Astrocyte (in vitro differentiated cells and primary cell): ENCODE data around the gene PHF10. TPM values are rescaled to one million over a fixed set of nuclear protein-coding genes. Genes with fewer than 3 reads are reported as not detected.

Experiments used
- DNase-seq: peaks from one replicate; pipeline ENCODE4 v3.0.0-alpha.2; 2010; ENCODE audit warnings: low read depth
- FAIRE-seq: peaks from 2 replicates; lab custom pipeline; 2011; peaks lifted over from hg19 to GRCh38; lab: Jason Lieb, UNC
- H2AFZ ChIP-seq: 2 replicates; pipeline ENCODE4 v1.6.0; 2012; ENCODE audit warnings: low read depth, low read length, inconsistent platforms
- H3K27ac ChIP-seq: 2 replicates; pipeline ENCODE4 v1.5.1; 2011; ENCODE audit warnings: low read depth, low read length, inconsistent platforms
- H3K27me3 ChIP-seq: 2 replicates; pipeline ENCODE4 v1.6.0; 2011; ENCODE audit warnings: low read length, inconsistent platforms; ENCODE audit not compliant: insufficient read depth
- H3K36me3 ChIP-seq: 2 replicates; pipeline ENCODE4 v1.5.1; 2011; ENCODE audit warnings: low read length, inconsistent platforms; ENCODE audit not compliant: insufficient read depth
- H3K4me1 ChIP-seq: 2 replicates; pipeline ENCODE4 v1.5.1; 2011; ENCODE audit warnings: low read length, inconsistent platforms; ENCODE audit not compliant: insufficient read depth
- H3K4me2 ChIP-seq: 2 replicates; pipeline ENCODE4 v1.6.0; 2012; ENCODE audit warnings: low read length, inconsistent platforms
- H3K4me3 ChIP-seq: 2 replicates; pipeline ENCODE4 v1.5.1; 2011; ENCODE audit warnings: low read depth, mild to moderate bottlenecking, low read length, inconsistent platforms; ENCODE audit not compliant: insufficient read depth
- H3K79me2 ChIP-seq: 2 replicates; pipeline ENCODE4 v1.6.0; 2012; ENCODE audit warnings: mild to moderate bottlenecking, low read length, inconsistent platforms; ENCODE audit not compliant: insufficient read depth
- H3K9ac ChIP-seq: 2 replicates; pipeline ENCODE4 v1.6.0; 2012; ENCODE audit warnings: mild to moderate bottlenecking, low read length, inconsistent platforms
- H3K9me3 ChIP-seq: 2 replicates; pipeline ENCODE4 v1.5.1; 2012; ENCODE audit warnings: low read depth, mild to moderate bottlenecking, low read length, inconsistent platforms; ENCODE audit not compliant: insufficient read depth
- H4K20me1 ChIP-seq: 2 replicates; pipeline ENCODE4 v1.6.0; 2012; ENCODE audit warnings: low read length, inconsistent platforms; ENCODE audit not compliant: insufficient read depth
- H3K27ac Mint-ChIP-seq: one replicate; pipeline ENCODE4 v1.8.0; 2021; ENCODE audit warnings: mild to moderate bottlenecking, mixed read lengths; ENCODE audit not compliant: unreplicated experiment
- H3K27me3 Mint-ChIP-seq: one replicate; pipeline ENCODE4 v1.8.0; 2021; ENCODE audit warnings: low read depth, mixed read lengths; ENCODE audit not compliant: unreplicated experiment
- H3K36me3 Mint-ChIP-seq: one replicate; pipeline ENCODE4 v1.8.0; 2021; ENCODE audit warnings: low read depth, mixed read lengths; ENCODE audit not compliant: unreplicated experiment
- H3K4me1 Mint-ChIP-seq: one replicate; pipeline ENCODE4 v1.8.0; 2021; ENCODE audit warnings: low read depth, mixed read lengths; ENCODE audit not compliant: unreplicated experiment
- H3K4me3 Mint-ChIP-seq: one replicate; pipeline ENCODE4 v1.8.0; 2021; ENCODE audit warnings: mild to moderate bottlenecking, moderate library complexity, mixed read lengths; ENCODE audit not compliant: unreplicated experiment
- H3K9me3 Mint-ChIP-seq: one replicate; pipeline ENCODE4 v1.8.0; 2021; ENCODE audit warnings: mild to moderate bottlenecking, mixed read lengths; ENCODE audit not compliant: unreplicated experiment
- EZH2 ChIP-seq: IDR thresholded peaks from 2 replicates; pipeline ENCODE4 v1.6.1; 2012; ENCODE audit warnings: mild to moderate bottlenecking, low read length, inconsistent platforms; ENCODE audit not compliant: insufficient read depth
- total RNA-seq: library from RNA; stranded (reverse); gene quantifications from 2 replicates; pipeline ENCODE4 v1.2.1, GENCODE V29; 2021
- TF ChIP-seq, protein P1 (sequence below): IDR thresholded peaks from 2 replicates; pipeline ENCODE4 v1.5.1; 2011; ENCODE audit warnings: low read depth, mild to moderate bottlenecking, inconsistent platforms, low read length, moderate library complexity; ENCODE audit not compliant: insufficient read depth

Gene PHF10
- total RNA-seq, 1 donor from 2014 or later, result 30.9 TPM

DNA sequence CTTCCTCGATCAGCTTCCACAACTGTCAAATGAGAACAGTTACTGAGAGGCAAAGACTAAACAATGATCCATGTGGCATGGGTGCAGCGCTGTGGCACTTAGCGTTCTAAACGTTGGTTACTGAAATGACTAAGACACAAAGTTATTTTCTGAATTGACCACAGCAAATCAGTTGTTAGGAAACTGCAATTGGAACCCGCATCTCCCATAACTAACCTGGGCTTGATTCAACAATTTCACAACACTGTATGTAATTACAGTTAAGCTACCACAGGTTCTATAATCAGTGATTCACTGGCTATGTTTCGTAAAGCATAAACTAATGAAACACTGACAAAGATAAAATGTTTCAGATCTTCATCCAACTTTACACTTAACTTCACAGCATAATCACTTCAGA lies 35.0 kb downstream of the PHF10 start:
- Histone ChIP-seq H3K79me2 (peaks cover 24% of the 10 kb centered on the region), H3K27ac (no peak overlapping the region), H3K27me3 (no peaks in the 10 kb centered on the region), H4K20me1 (no peaks in the 10 kb centered on the region), H3K4me1 (no peaks in the 10 kb centered on the region), H3K4me3 (no peak overlapping the region), H3K4me2 (no peak overlapping the region), H3K9ac (no peak overlapping the region), H3K36me3 (peaks cover 5% of the 10 kb centered on the region), H2AFZ (no peak overlapping the region), H3K9me3 (peaks cover 2% of the 10 kb centered on the region)
- DNase-seq (peak; percentile 96), FAIRE-seq (peak; percentile 66)
- Mint-ChIP-seq H3K4me1 (peaks cover 11% of the 10 kb centered on the region), H3K4me3 (no peak overlapping the region), H3K27me3 (no peaks in the 10 kb centered on the region), H3K27ac (no peak overlapping the region), H3K36me3 (peaks cover 29% of the 10 kb centered on the region), H3K9me3 (peaks cover 5% of the 10 kb centered on the region)
- TF ChIP-seq, protein P1, sequence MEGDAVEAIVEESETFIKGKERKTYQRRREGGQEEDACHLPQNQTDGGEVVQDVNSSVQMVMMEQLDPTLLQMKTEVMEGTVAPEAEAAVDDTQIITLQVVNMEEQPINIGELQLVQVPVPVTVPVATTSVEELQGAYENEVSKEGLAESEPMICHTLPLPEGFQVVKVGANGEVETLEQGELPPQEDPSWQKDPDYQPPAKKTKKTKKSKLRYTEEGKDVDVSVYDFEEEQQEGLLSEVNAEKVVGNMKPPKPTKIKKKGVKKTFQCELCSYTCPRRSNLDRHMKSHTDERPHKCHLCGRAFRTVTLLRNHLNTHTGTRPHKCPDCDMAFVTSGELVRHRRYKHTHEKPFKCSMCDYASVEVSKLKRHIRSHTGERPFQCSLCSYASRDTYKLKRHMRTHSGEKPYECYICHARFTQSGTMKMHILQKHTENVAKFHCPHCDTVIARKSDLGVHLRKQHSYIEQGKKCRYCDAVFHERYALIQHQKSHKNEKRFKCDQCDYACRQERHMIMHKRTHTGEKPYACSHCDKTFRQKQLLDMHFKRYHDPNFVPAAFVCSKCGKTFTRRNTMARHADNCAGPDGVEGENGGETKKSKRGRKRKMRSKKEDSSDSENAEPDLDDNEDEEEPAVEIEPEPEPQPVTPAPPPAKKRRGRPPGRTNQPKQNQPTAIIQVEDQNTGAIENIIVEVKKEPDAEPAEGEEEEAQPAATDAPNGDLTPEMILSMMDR, result no peak
- TF ChIP-seq EZH2, result no peak

DNA sequence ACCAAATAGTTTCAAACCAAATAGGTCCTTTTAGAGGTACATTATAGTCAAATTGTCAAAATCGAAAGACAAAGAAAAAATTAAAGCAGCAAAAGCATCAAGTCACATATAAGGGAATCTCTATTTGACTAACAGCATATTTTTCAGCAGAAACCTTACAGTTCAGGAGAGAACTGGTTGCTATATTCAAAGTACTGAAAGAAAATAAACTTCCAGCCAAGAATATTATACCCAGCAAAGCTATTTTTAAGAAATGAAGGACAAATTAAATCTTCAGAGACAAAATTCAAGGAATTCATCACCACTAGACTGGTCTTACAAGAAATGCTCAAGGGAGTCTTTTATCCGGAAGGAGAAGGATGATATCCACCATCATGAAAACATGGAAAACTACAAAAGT lies 38.4 kb downstream of the PHF10 start:
- Histone ChIP-seq H3K27ac (no peak overlapping the region), H3K79me2 (peaks cover 26% of the 10 kb centered on the region), H3K36me3 (peaks cover 5% of the 10 kb centered on the region), H3K4me2 (no peak overlapping the region), H2AFZ (no peak overlapping the region), H3K4me3 (no peak overlapping the region), H3K9me3 (no peaks in the 10 kb centered on the region), H3K9ac (no peak overlapping the region), H3K4me1 (no peaks in the 10 kb centered on the region), H3K27me3 (no peaks in the 10 kb centered on the region), H4K20me1 (no peaks in the 10 kb centered on the region)
- Mint-ChIP-seq H3K27me3 (no peaks in the 10 kb centered on the region), H3K4me3 (no peak overlapping the region), H3K27ac (no peak overlapping the region), H3K36me3 (peaks cover 48% of the 10 kb centered on the region), H3K9me3 (peaks cover 10% of the 10 kb centered on the region), H3K4me1 (peaks cover 3% of the 10 kb centered on the region)
- no peak for FAIRE-seq
- no peak for DNase-seq
- no peak for TF ChIP-seq EZH2

DNA sequence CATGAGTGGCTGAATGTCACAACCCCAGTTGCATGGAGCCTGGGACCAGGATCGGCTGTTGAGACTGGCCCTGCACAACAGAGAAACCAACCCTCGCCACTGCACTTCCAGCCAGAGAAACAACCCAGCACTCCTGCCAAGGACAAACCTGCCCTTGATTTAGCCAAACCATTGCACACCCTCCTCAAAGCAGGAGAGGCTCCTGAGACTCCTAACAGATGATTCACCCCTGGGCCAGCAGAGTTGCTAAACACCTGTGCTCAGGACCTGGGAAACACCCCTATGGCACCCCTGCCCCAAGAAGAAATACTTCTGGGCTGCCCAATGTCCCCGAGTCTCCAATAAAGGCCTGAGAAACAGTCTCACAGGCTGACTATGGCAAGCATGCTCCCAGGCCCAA lies 40.2 kb downstream of the PHF10 start:
- no peak overlapping the region for H3K4me3 Mint-ChIP-seq
- H3K9me3 Mint-ChIP-seq, result peaks cover 10% of the 10 kb centered on the region
- H3K36me3 ChIP-seq, result peaks cover 5% of the 10 kb centered on the region
- TF ChIP-seq, protein P1, result no peak
- no peak for TF ChIP-seq EZH2
- peaks cover 47% of the 10 kb centered on the region for H3K36me3 Mint-ChIP-seq
- H3K4me2 ChIP-seq, result no peak overlapping the region
- no peak overlapping the region for H2AFZ ChIP-seq
- no peak overlapping the region for H3K4me3 ChIP-seq
- no peaks in the 10 kb centered on the region for H3K27me3 Mint-ChIP-seq
- no peaks in the 10 kb centered on the region for H3K9me3 ChIP-seq
- no peaks in the 10 kb centered on the region for H4K20me1 ChIP-seq
- H3K27ac Mint-ChIP-seq, result no peak overlapping the region
- H3K9ac ChIP-seq, result no peak overlapping the region
- H3K4me1 ChIP-seq, result no peaks in the 10 kb centered on the region
- H3K4me1 Mint-ChIP-seq, result peaks cover 3% of the 10 kb centered on the region
- FAIRE-seq, result no peak
- DNase-seq, result no peak
- no peak overlapping the region for H3K27ac ChIP-seq
- no peaks in the 10 kb centered on the region for H3K27me3 ChIP-seq
- peaks cover 26% of the 10 kb centered on the region for H3K79me2 ChIP-seq
